ENCODE measurements around the gene YY1AP1. TPM values are rescaled to one million over a fixed set of nuclear protein-coding genes. Genes with fewer than 3 reads are reported as not detected.
A peak's percentile ranks its signal among the peaks of the same experiment; 100 is the strongest.

YY1AP1 gene
- total and polyA plus RNA-seq, 2 donors (not counting 3 experiments of a cell fraction or from before 2014, with no cell fraction given), result 42.3 to 46.4 TPM

- H3K9me1 ChIP-seq (replicated peaks; ENCODE audit: control insufficient read depth, extremely low read depth, insufficient read depth, low read length), result no peaks in the 10 kb centered on the region
- intact Hi-C loops (cut with micrococcal nuclease) (loop anchor here (1.0 to 5.0 kb wide), 3 partner anchors 56 to 398 kb away; partner anchors contain the start of gene RUSC1), dilution Hi-C loops (cut with MboI; ENCODE audit: extremely low pct_ligation_motif_present, low sequenced_read_pairs) (no loop called here)
- H2AFZ ChIP-seq (ENCODE audit: low read depth, low read length), result peak overlapping the region; percentile 41
- H3K9me3 ChIP-seq (replicated peaks; ENCODE audit: control insufficient read depth, insufficient read depth, low read length), result no peaks in the 10 kb centered on the region
- H3K27ac ChIP-seq (ENCODE audit: insufficient read depth, low read depth, low read length), result no peak overlapping the region
- H3K36me3 ChIP-seq (ENCODE audit: control insufficient read depth in 2 of 2, extremely low read depth in 1 of 2, insufficient read depth in 2 of 2, low read length in 2 of 2), result no peaks in the 10 kb centered on the region
- ChIA-PET POLR2A (interaction anchor here (0.7 kb wide), 1 partner anchor 27 kb away, joined by 10 read pairs; no protein-coding TSS in a partner anchor), CTCF (interaction anchor here (0.5 to 1.6 kb wide), 22 partner anchors 10 to 652 kb away, joined by 3 to 29 read pairs (median 4); partner anchors contain the start of genes CLK2, FDPS, MTX1 and SCAMP3)
- peak; percentile 87 for DNase-seq (ENCODE audit: low read depth, low spot score)
- H3K9ac ChIP-seq (replicated peaks; ENCODE audit: extremely low read depth, insufficient read depth, low read length), result no peak overlapping the region
- H3K79me2 ChIP-seq (ENCODE audit: control insufficient read depth, insufficient read depth, low read length), result no peaks in the 10 kb centered on the region
- FAIRE-seq, result peak; percentile 95
- peak; percentile 68 for TF ChIP-seq GATA2 (IDR thresholded peaks at IDR 0.05; ENCODE audit: insufficient read depth, insufficient read length, low read depth, low read length)
- no peak for TF ChIP-seq EZH2 (IDR thresholded peaks at IDR 0.05; ENCODE audit: borderline replicate concordance, low read depth, low read length, severe bottlenecking)
- TF ChIP-seq CTCF (IDR thresholded peaks at IDR 0.05; ENCODE audit: extremely low read depth in 1 of 2, insufficient read depth in 1 of 2, low read depth in 1 of 2, low read length in 2 of 2), result peak; percentile 44 to 53
- peak; percentile 70 for TF ChIP-seq FOS (IDR thresholded peaks at IDR 0.05; ENCODE audit: borderline replicate concordance, insufficient read depth, low read length)
- peak; percentile 10 for TF ChIP-seq JUN (IDR thresholded peaks at IDR 0.05; ENCODE audit: borderline replicate concordance, insufficient read depth, insufficient read length, low read depth)
- TF ChIP-seq POLR2AphosphoS5 (IDR thresholded peaks at IDR 0.05; ENCODE audit: insufficient read depth, low read depth, low read length), result peak; percentile 27
- TF ChIP-seq POLR2A (IDR thresholded peaks at IDR 0.05; ENCODE audit: low read depth, low read length), result no peak
- TF ChIP-seq MYC (IDR thresholded peaks at IDR 0.05; ENCODE audit: low read depth, low read length), result no peak
- TF ChIP-seq MAX (IDR thresholded peaks at IDR 0.05; ENCODE audit: insufficient read depth, insufficient read length), result no peak
- no peaks in the 10 kb centered on the region for H4K20me1 ChIP-seq (replicated peaks; ENCODE audit: control insufficient read depth, extremely low read depth, insufficient read depth, low read length)
- peaks cover 7% of the 10 kb centered on the region for H3K4me1 ChIP-seq (ENCODE audit: control insufficient read depth, extremely low read depth, insufficient read depth, low read length)
- H3K27me3 ChIP-seq (ENCODE audit: control insufficient read depth in 2 of 2, insufficient read depth in 2 of 2, low read length in 2 of 2), result no peaks in the 10 kb centered on the region
- H3K4me3 ChIP-seq (replicated peaks in 1 of 3; ENCODE audit: insufficient read depth in 1 of 3, low read depth in 1 of 3, low read length in 3 of 3), result no peak overlapping the region
- peak overlapping the region; percentile 23 for H3K4me2 ChIP-seq (ENCODE audit: insufficient read depth, low read length)
- BruUV-seq (replicated peaks), result no TSS peak
Measured at GRCh38 chr1:155648207-155649147, 40.1 kb downstream of the YY1AP1 start.

Data from endothelial cell of umbilical vein (primary cell).